ENCODE measurements around the gene ZBTB7C. TPM values are rescaled to one million over a fixed set of nuclear protein-coding genes. Genes with fewer than 3 reads are reported as not detected.

ZBTB7C gene
- total RNA-seq, 1 donor from 2014 or later: 15.0 TPM

DNA sequence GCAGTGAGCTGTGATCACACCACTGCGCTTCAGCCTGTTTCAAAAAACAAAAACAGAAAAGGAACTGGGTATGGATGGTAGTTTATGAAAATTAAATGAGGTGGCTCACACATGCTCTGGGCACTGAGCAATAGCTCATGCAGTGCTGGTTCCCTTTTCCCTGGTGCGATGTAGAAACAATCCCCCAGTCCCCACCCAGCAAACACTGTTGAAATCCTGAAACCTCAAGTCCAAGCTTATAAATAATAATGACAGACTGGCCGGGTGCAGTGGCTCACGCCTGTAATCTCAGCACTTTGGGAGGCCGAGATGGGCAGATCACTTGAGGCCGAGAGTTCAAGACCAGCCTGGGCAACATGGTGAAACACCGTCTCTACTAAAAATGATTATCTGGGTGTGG is 423.3 kb downstream of the ZBTB7C start:
- intact Hi-C loops (cut with DNase I): no loop called here
- peak; percentile 84 to 89 for ATAC-seq
- no peak overlapping the region for H3K4me3 ChIP-seq
- no peaks in the 10 kb centered on the region for H3K36me3 ChIP-seq
- no peak overlapping the region for H3K27ac ChIP-seq
- H3K9me3 ChIP-seq: no peaks in the 10 kb centered on the region
- peak; percentile 56 for DNase-seq
- H3K4me1 ChIP-seq: no peaks in the 10 kb centered on the region
- TF ChIP-seq, protein P1, sequence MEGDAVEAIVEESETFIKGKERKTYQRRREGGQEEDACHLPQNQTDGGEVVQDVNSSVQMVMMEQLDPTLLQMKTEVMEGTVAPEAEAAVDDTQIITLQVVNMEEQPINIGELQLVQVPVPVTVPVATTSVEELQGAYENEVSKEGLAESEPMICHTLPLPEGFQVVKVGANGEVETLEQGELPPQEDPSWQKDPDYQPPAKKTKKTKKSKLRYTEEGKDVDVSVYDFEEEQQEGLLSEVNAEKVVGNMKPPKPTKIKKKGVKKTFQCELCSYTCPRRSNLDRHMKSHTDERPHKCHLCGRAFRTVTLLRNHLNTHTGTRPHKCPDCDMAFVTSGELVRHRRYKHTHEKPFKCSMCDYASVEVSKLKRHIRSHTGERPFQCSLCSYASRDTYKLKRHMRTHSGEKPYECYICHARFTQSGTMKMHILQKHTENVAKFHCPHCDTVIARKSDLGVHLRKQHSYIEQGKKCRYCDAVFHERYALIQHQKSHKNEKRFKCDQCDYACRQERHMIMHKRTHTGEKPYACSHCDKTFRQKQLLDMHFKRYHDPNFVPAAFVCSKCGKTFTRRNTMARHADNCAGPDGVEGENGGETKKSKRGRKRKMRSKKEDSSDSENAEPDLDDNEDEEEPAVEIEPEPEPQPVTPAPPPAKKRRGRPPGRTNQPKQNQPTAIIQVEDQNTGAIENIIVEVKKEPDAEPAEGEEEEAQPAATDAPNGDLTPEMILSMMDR (IDR thresholded peaks at IDR 0.05): no peak
- no peaks in the 10 kb centered on the region for H3K27me3 ChIP-seq (ENCODE audit: low read depth)

DNA sequence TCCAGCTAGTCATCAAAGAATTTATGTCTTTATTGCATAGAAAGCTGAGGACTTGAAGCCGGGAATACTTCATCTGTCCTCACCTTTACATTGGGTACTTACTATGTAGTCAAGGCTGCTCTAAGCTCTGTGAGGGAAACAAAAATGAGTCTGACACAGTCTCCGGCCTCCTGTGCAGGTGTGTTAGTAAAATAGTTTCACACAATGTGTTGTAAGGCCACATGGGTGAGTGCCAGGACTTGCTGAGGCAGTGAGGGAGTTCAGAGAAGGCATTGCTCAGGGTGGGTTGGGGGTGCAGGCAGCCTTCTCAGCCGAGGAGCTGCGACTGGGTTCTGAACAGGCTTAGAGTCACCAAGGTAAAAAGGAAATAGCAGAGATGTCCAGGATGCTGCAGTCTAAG is 424.2 kb downstream of the ZBTB7C start:
- no peaks in the 10 kb centered on the region for H3K9me3 ChIP-seq
- TF ChIP-seq, protein P1 (IDR thresholded peaks at IDR 0.05): no peak
- H3K27ac ChIP-seq: no peak overlapping the region
- intact Hi-C loops (cut with DNase I): no loop called here
- no peaks in the 10 kb centered on the region for H3K4me1 ChIP-seq
- ATAC-seq (no peak), DNase-seq (no peak)
- H3K27me3 ChIP-seq (ENCODE audit: low read depth): no peaks in the 10 kb centered on the region
- no peaks in the 10 kb centered on the region for H3K36me3 ChIP-seq
- no peak overlapping the region for H3K4me3 ChIP-seq

DNA sequence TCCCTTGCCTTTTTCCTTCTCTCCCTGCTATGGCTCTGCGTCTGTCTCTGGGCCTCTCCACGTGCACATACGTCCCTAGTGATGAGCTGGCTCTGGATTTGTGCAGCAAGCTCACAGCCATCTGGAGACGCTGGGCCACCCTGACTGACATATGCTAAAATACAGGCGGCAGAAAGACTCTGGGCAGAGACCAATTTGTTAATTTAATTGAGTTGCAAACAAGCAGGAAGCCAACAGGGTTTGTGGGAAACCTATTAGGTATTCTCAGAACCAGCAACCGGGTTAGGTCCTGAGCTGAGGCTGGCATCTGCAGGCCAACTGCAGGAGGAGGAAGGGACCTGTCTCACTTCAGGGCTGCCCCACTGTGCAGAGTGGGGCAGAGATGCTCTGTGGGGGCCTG is 425.2 kb downstream of the ZBTB7C start:
- Histone ChIP-seq H3K4me1 (no peaks in the 10 kb centered on the region), H3K9me3 (no peaks in the 10 kb centered on the region), H3K36me3 (no peaks in the 10 kb centered on the region), H3K27ac (no peak overlapping the region), H3K27me3 (ENCODE audit: low read depth) (no peaks in the 10 kb centered on the region), H3K4me3 (no peak overlapping the region)
- no peak for DNase-seq
- TF ChIP-seq, protein P1 (IDR thresholded peaks at IDR 0.05): no peak
- no peak for ATAC-seq
- intact Hi-C loops (cut with DNase I): no loop called here

DNA sequence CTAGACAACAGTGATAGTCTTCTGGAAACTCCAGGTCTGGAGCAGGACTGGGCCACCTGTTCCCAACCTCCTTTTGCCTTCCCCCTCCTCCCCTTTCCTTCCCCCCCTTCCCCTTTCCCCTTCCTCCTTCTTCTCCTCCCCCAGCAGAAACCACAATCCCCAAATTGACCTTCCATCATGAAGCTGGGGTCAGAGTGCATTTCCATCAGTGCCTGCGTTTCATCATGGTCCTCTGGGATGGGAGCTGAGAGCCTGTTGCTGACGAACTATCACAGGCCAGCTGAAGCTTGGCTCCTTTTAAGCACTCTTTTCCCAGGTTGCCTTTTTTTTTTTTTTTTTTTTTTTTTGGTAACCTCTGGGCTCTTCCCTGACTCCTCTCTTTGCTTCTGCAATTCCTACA is 426.1 kb downstream of the ZBTB7C start:
- DNase-seq (no peak), ATAC-seq (no peak)
- TF ChIP-seq, protein P1 (IDR thresholded peaks at IDR 0.05): no peak
- H3K27me3 ChIP-seq (ENCODE audit: low read depth): no peaks in the 10 kb centered on the region
- no peaks in the 10 kb centered on the region for H3K36me3 ChIP-seq
- no peak overlapping the region for H3K4me3 ChIP-seq
- H3K9me3 ChIP-seq: no peaks in the 10 kb centered on the region
- no peak overlapping the region for H3K27ac ChIP-seq
- H3K4me1 ChIP-seq: no peaks in the 10 kb centered on the region
- intact Hi-C loops (cut with DNase I): no loop called here

DNA sequence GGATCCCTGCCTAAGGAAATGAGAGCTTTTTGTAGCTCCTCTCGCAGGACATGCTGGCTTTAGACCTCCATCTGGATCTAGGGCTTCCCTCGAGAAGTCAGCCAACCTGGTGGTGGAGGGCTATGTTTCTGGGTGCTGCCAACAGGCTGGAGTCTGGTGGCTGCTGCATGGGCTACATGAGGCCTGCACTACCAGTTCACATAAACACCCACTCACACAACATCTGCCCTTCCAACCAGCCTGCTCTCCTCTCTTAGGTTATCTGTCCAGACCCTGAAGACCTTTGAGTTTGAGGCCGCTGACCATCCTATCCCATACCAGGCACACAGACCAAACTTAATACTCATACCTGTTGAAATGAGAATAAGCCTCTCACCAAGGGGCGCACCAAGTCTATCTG is 427.4 kb downstream of the ZBTB7C start:
- H3K27me3 ChIP-seq (ENCODE audit: low read depth): no peaks in the 10 kb centered on the region
- H3K4me3 ChIP-seq: no peak overlapping the region
- intact Hi-C loops (cut with DNase I): no loop called here
- ATAC-seq (no peak), DNase-seq (no peak)
- TF ChIP-seq, protein P1 (IDR thresholded peaks at IDR 0.05): no peak
- H3K4me1 ChIP-seq: no peaks in the 10 kb centered on the region
- no peaks in the 10 kb centered on the region for H3K9me3 ChIP-seq
- no peak overlapping the region for H3K27ac ChIP-seq
- no peaks in the 10 kb centered on the region for H3K36me3 ChIP-seq

DNA sequence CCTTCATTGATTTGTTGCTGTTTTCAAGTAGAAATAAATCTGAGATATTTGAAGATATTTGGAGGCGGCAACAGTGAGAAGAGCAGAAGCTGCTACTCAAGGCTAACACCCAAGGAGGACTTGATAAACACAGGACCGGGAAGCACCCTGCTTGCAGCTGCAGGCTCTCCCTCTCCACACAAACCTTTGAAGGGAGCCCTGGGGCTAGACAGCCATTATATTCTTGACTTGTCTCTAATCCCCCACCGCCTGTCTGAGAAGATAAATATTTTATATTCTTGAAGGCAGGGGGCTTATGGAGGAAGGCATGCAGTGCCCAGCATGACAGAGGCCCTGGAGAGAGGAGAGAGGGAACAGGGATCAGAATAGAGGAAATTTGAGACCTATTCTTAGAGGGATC is 427.9 kb downstream of the ZBTB7C start:
- no peak for DNase-seq
- no peak overlapping the region for H3K4me3 ChIP-seq
- no peak for ATAC-seq
- TF ChIP-seq, protein P1 (IDR thresholded peaks at IDR 0.05): no peak
- H3K27ac ChIP-seq: no peak overlapping the region
- H3K27me3 ChIP-seq (ENCODE audit: low read depth): no peaks in the 10 kb centered on the region
- H3K9me3 ChIP-seq: no peaks in the 10 kb centered on the region
- H3K4me1 ChIP-seq: no peaks in the 10 kb centered on the region
- H3K36me3 ChIP-seq: no peaks in the 10 kb centered on the region
- intact Hi-C loops (cut with DNase I): no loop called here

Measured in lower lobe of right lung (tissue), 2 donors.